CD4-positive, alpha-beta T cell (primary cell): Measurements from ENCODE around the gene TSR1. TPM values are rescaled to one million over a fixed set of nuclear protein-coding genes. Genes with fewer than 3 reads are reported as not detected.

Source experiments
- ATAC-seq: fragments of 200-7000 bp; cut with Tn5 transposase; one replicate; pipeline ENCODE4 v1.10.0; 2022; ENCODE audit warnings: mild to moderate bottlenecking; ENCODE audit not compliant: poor library complexity
- CTCF ChIA-PET: fragments of 350-600 bp; sonication (Branson Sonifier 250); formaldehyde crosslinking; loops from one replicate; lab custom pipeline; 2021; ENCODE audit warnings: antibody characterized with exemption, inconsistent platforms; lab: Charles Lee
- POLR2A ChIA-PET: fragments of 350-600 bp; sonication (Branson Sonifier 250); formaldehyde crosslinking; loops from one replicate; lab custom pipeline; 2021; ENCODE audit warnings: antibody characterized with exemption, inconsistent platforms; lab: Charles Lee
- DNase-seq, 14 experiments: peaks; one replicate each; pipeline ENCODE4 v3.0.0-alpha.2; 2013 to 2020; ENCODE audit warnings: mixed read lengths in 2 of 14
- H3K27ac ChIP-seq, 2 donors: one replicate each; pipeline versions ENCODE4 v1.5.1 to v1.7.0; 2013; ENCODE audit warnings: low read length in 2 of 2, low read depth in 1 of 2, mild to moderate bottlenecking in 1 of 2
- H3K27me3 ChIP-seq, 2 experiments: 1 replicate in 1 of 2; 2 replicates in 1 of 2; pipeline versions ENCODE4 v1.6.1 to v1.7.0; 2013; ENCODE audit warnings: low read length in 2 of 2, control low read depth in 1 of 2, mild to moderate bottlenecking in 1 of 2, moderate library complexity in 1 of 2; ENCODE audit not compliant: insufficient read depth in 2 of 2, control insufficient read depth in 1 of 2
- H3K36me3 ChIP-seq: one replicate; pipeline ENCODE4 v1.6.1; 2013; ENCODE audit warnings: low read length, control low read depth; ENCODE audit not compliant: insufficient read depth
- H3K4me1 ChIP-seq: one replicate; pipeline ENCODE4 v1.6.1; 2013; ENCODE audit warnings: low read length, control low read depth; ENCODE audit not compliant: insufficient read depth
- H3K4me3 ChIP-seq: one replicate; pipeline ENCODE4 v1.5.1; 2013; ENCODE audit warnings: mild to moderate bottlenecking, low read length, moderate library complexity
- H3K9me3 ChIP-seq, 2 experiments: 1 replicate in 1 of 2; 2 replicates in 1 of 2; pipeline versions ENCODE4 v1.6.1 to v1.7.0; 2013; ENCODE audit warnings: low read length in 2 of 2, mild to moderate bottlenecking in 2 of 2, control low read depth in 1 of 2, moderate library complexity in 1 of 2; ENCODE audit not compliant: control insufficient read depth in 1 of 2, insufficient read depth in 1 of 2
- H3K27ac Mint-ChIP-seq: one replicate; pipeline ENCODE4 v1.8.0; 2020; ENCODE audit warnings: mixed read lengths
- H3K27me3 Mint-ChIP-seq: one replicate; pipeline ENCODE4 v1.8.0; 2021; ENCODE audit warnings: mixed read lengths
- H3K36me3 Mint-ChIP-seq: one replicate; pipeline ENCODE4 v1.8.0; 2021; ENCODE audit warnings: low read depth, mixed read lengths
- H3K4me1 Mint-ChIP-seq: one replicate; pipeline ENCODE4 v1.8.0; 2021; ENCODE audit warnings: low read depth, mixed read lengths
- H3K4me3 Mint-ChIP-seq: one replicate; pipeline ENCODE4 v1.8.0; 2020; ENCODE audit warnings: mild to moderate bottlenecking, mixed read lengths
- H3K9me3 Mint-ChIP-seq: one replicate; pipeline ENCODE4 v1.8.0; 2020; ENCODE audit warnings: mixed read lengths
- CTCF ChIP-seq: fragments of 200-600 bp; IDR thresholded peaks from one replicate; pipeline ENCODE4 v1.8.0; 2022; ENCODE audit warnings: antibody characterized with exemption, mild to moderate bottlenecking
- intact Hi-C, 2 experiments: fragments of 100-400 bp; cut with DNase I in 1 of 2; cut with micrococcal nuclease in 1 of 2; formaldehyde crosslinking; loops; one replicate each; pipeline versions ENCODE4 v1.15.1 to v1.9.0; 2023 to 2025; cut with DNase I, micrococcal nuclease
- polyA plus RNA-seq, 2 donors: library from polyadenylated mRNA; unstranded; fragments of 120-200 nt; gene quantifications; one replicate each; pipeline ENCODE4 v1.2.1, GENCODE V29; 2013
- total RNA-seq, 174 experiments: library from RNA in 2 of 174; stranded (reverse) in 2 of 174; gene quantifications; one replicate each; pipeline ENCODE4 v1.2.3 and lab custom pipeline; 2021 to 2026

TSR1 gene
- total RNA-seq (10 to 100 TPM; 29.6 to 31.9 TPM), total RNA-seq (lab: John Stamatoyannopoulos, UW) (50.1 to 548 (median 90.4) reads per million in 172 experiments)
- polyA plus RNA-seq (2013, experiment 1 of 2) = 15.6 TPM
- 19.9 TPM for polyA plus RNA-seq (2013, experiment 2 of 2)

- ChIA-PET CTCF (interaction anchor here (1.3 to 2.9 kb wide), 7 partner anchors 17 to 282 kb away, joined by 4 to 18 read pairs (median 7); partner anchors contain the start of gene HIC1), POLR2A (interaction anchor here (0.6 to 4.4 kb wide), 27 partner anchors 9 to 1807 kb away, joined by 3 to 66 read pairs (median 4); partner anchors contain the start of genes CYB5D2, HIC1, METTL16 and MNT)
- Mint-ChIP-seq H3K4me1 (peaks cover 30% of the 10 kb centered on the region), H3K9me3 (no peaks in the 10 kb centered on the region), H3K27ac (peak within 1 kb of the TSS; percentile 94), H3K27me3 (no peaks in the 10 kb centered on the region), H3K4me3 (no peak within 1 kb of the TSS), H3K36me3 (peaks cover 5% of the 10 kb centered on the region)
- Histone ChIP-seq H3K36me3 (peaks cover 39% of the 10 kb centered on the region), H3K27ac (peak within 1 kb of the TSS; percentile 70 to 78), H3K4me3 (peak within 1 kb of the TSS; percentile 91), H3K4me1 (peaks cover 30% of the 10 kb centered on the region), H3K27me3 (no peaks in the 10 kb centered on the region), H3K9me3 (no peaks in the 10 kb centered on the region)
- TF ChIP-seq CTCF = peak; percentile 30
- peak; percentile 79 to 94 (median 86) for DNase-seq
- intact Hi-C loops = loop anchor here (1.0 to 5.0 kb wide), 4 partner anchors 17 to 284 kb away; partner anchors contain the start of genes MNT (in 2 of the 2) and METTL16 (in 1 of the 2)
- peak; percentile 83 for ATAC-seq
These were observed at the start of gene TSR1 for GRCh38 chr17:2336215-2336851. Gene TSR1 (minus strand): TSS chr17:2336457. CDS start chr17:2336427, 30 bp downstream.

GRCh38 chr17:2385240-2386210 lies 49.3 kb upstream of the TSR1 start:
- DNase-seq (no peak), ATAC-seq (no peak)
- H3K27me3 ChIP-seq = no peaks in the 10 kb centered on the region
- H3K4me3 ChIP-seq = no peak overlapping the region
- H3K9me3 ChIP-seq = no peaks in the 10 kb centered on the region
- POLR2A ChIA-PET = interaction anchor here (0.6 to 1.0 kb wide), 2 partner anchors 15 to 106 kb away, joined by 3 to 4 read pairs; partner anchors contain the start of gene MNT
- Mint-ChIP-seq H3K4me1 (peaks cover 30% of the 10 kb centered on the region), H3K4me3 (no peak overlapping the region), H3K27me3 (no peaks in the 10 kb centered on the region), H3K36me3 (peaks cover 36% of the 10 kb centered on the region), H3K9me3 (no peaks in the 10 kb centered on the region), H3K27ac (no peak overlapping the region)
- H3K36me3 ChIP-seq = peaks cover 41% of the 10 kb centered on the region
- H3K4me1 ChIP-seq = peaks cover 24% of the 10 kb centered on the region
- H3K27ac ChIP-seq = no peak overlapping the region
- TF ChIP-seq CTCF = no peak
- intact Hi-C loops = loop anchor here (10.0 kb wide), 2 partner anchors 289 to 299 kb away; no protein-coding TSS in a partner anchor
- CTCF ChIA-PET = interaction anchor here (1.4 kb wide), 1 partner anchor 31 kb away, joined by 4 read pairs; no protein-coding TSS in a partner anchor
